GM21515 (cell line): ENCODE data around the gene CD28.
"Not testable (repeated sequence)": the region's sequence is repeated elsewhere in the genome, so short reads cannot be mapped to it uniquely, and the experiment has no call there.

Source experiments
- ATAC-seq: cut with Tn5 transposase; IDR thresholded peaks from one replicate; pipeline ENCODE4 v1.9.1; 2021; ENCODE audit not compliant: unreplicated experiment

CD28 gene

GRCh38 chr2:203781151-203781550 lies 74.7 kb downstream of the CD28 start:
- no peak for ATAC-seq

GRCh38 chr2:203782262-203782976 lies 76.0 kb downstream of the CD28 start:
- ATAC-seq = no peak

GRCh38 chr2:203783496-203784203 lies 77.2 kb downstream of the CD28 start:
- ATAC-seq = no peak

GRCh38 chr2:203784710-203785270 lies 78.4 kb downstream of the CD28 start:
- not testable (repeated sequence) for ATAC-seq

- not testable (repeated sequence) for ATAC-seq
Observed at GRCh38 chr2:203785391-203786110, 79.1 kb downstream of the CD28 start.

GRCh38 chr2:203786549-203787351 lies 80.3 kb downstream of the CD28 start:
- no peak for ATAC-seq

GRCh38 chr2:203787979-203788378 lies 81.5 kb downstream of the CD28 start:
- ATAC-seq = no peak
